Forelimb muscle (tissue), 1 donor: ENCODE results near the gene INCENP. TPM values are rescaled to one million over a fixed set of nuclear protein-coding genes. Genes with fewer than 3 reads are reported as not detected.

Experiments
- DNase-seq: peaks from one replicate; pipeline ENCODE4 v3.0.0-alpha.2; 2013; ENCODE audit warnings: low read depth
- polyA plus RNA-seq: library from polyadenylated mRNA; unstranded; fragments of 120-200 nt; gene quantifications from one replicate; pipeline ENCODE4 v1.2.1, GENCODE V29; 2013; ENCODE audit not compliant: insufficient read length

INCENP gene
- polyA plus RNA-seq, 1 donor = 15.7 TPM

DNA sequence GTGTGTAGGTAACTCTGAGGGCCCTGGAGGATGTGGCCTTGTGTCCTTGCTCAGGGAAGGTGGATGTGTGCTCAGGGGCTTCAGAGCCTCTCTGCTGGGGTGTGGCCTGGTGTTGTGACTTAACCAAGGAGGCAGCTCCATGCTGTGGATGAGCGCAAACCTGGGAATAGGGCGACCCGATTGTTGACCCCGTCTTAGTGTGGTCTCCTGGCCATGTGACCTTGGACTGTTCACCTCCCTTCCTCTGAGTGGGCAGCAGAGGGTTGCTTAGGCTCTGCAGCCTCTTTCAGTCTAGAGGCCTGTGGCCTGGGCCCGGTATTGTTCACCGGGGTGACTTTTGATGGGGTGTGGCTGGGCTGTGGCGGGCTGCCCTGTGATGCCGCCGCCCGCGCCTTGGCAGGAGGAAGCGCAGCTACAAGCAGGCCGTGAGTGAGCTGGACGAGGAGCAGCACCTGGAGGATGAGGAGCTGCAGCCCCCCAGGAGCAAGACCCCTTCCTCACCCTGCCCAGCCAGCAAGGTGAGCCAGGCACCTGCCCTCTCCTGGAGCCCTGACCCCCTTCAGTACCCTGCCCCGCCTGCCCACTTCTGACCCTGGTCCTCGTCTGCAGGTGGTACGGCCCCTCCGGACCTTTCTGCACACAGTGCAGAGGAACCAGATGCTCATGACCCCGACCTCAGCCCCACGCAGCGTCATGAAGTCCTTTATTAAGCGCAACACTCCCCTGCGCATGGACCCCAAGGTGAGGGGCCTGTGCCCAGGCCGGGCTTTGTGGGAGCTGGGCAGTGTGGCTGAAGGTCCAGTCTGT lies 16.7 kb downstream of the INCENP start:
- DNase-seq = no peak

DNA sequence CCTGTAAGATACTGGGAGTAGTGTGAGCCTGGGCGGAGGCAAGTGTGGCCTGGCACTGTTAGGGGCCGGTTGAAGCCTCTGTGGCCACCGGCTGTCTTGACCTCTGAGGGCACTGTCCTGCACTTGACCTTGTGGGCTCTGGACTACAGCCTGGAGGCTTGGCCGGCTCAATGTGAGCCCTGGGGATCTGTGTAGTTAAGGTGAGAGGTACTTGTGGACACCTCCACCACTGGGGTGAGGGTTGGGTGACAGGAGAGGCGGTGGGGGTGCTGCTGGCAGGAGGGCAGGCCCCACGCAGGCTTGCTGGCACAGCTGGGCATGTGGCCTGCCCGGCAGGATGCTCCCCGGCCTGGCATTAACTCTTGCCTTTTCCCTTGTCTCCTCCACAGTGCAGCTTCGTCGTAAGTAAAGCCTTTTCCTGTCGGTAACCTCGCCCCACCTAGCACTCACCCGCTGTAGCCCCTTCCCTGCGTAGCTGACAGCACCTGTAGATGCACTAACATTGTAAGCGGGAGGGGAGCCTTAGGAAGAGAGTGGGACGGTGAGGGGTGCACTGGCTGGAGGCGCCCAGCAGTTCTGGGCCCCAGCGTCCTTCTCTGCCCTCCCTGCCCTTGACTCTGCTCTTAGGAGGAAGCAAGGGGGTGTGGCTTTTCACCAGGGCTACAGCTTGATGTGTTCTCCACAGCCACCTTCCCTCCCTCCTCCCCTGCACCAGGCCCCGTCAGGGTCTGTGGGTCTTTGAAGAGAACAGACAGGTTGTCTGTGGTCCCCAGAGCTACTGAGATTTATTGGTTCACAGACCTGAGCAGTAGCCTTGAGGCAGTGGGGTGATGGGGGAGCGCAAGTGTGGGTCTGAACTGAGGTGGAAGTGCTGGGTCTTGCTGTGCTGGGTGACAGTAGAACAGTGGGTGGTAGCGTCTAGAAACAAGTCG lies 17.6 kb downstream of the INCENP start:
- DNase-seq = no peak

DNA sequence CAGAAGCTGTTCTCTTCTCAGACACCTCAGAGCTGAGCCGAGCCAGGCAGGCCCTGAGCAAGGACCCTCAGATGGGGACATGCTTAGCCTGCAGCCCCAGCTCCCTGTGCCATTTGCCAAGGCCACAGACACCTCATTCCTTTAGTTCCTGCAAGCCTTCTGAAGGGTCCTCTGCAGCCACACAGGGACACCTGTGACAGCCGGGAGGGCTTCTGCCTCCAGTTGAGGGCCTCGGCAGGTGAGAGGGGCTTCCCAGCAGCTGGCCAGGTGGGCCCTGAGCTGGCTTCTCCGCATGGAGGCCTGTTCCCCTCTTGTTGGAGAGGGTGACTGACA lies 18.2 kb downstream of the INCENP start:
- no peak for DNase-seq

DNA sequence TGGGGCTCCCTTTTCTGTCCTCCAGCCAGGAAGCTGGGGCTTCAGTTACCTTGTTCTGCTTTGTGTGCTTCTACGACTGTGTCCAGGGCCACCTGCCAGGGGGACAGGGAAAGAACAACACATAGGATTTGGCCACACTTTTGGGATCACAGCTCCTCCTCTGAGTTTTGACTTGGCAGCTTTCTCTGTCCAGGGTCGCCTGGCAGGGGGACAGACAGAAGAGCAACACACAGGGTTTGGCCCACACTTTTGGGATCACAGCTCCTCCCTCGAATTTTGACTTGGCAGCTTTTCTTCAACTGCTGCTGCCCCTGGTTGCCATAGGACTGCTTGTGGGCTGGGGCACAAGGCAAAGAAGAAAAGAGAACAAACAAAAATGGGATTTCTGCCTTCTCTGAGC lies 19.1 kb downstream of the INCENP start:
- no peak for DNase-seq

DNA sequence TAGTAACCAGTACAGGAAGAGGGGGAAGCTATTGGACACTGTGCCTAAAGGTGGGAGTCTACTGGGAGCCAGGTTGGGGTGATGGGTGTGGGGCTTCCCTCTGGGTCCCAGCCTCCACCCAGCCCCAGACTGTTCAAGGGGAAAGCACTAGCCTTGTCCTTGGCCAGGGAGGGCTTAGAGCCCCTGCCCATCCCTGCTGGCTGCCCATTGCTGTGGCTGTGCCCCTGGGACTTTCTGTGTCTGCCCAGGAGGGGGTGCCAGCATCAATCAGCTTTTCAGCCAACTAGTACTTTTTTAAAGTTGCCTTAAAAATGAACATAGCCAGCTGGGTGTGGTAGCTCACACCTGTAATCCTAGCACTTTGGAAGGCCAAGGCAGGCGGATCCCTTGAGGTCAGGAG lies 19.9 kb downstream of the INCENP start:
- DNase-seq = no peak

DNA sequence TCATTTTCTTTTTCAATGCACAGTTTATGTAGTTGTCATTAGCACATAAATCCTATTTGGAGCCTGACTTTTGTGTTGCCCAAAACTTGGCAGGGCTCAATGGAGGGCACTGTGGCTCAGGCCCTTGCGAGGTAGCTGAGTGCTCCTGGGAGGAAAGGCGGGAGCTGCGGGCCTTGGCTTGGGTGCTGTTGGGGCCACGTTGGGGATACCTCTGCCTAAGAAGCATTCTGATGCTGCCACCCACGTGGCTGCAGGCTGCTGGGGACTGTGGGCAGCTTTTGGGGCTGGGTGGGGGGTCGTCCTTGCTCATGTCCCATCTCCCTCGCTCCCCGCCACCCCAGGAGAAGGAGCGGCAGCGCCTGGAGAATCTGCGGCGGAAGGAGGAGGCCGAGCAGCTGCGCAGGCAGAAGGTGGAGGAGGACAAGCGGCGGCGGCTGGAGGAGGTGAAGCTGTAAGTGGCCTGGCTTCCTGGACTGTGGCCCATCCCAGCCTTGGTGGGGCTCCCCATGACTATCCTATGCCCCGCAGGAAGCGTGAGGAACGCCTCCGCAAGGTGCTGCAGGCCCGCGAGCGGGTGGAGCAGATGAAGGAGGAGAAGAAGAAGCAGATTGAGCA lies 20.9 kb downstream of the INCENP start:
- DNase-seq = no peak

DNA sequence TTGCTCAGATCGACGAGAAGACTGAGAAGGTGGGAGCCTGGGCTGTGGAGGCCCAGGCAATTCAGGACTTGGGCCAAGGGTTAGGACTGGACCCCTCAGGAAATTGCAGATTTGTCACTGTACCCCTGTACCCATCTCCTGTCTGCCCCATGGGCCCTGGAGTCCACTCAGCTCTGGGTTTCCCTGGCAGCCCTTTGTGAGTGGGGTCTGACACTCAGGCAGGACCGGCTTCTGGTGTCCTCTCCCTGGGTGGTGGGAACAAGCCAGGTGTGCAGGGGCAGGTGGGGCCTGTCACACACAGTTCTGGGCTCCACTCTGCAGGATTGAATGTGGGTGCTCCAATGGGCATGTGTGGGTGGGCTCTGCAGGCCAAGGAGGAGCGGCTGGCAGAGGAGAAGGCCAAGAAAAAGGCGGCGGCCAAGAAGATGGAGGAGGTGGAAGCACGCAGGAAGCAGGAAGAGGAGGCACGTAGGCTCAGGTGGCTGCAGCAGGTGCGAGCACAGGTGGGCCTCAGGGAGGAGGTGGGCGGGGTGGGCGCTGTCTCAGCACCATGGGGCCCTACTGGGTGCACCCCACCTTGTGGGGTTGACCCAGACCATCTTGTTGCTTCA lies 21.6 kb downstream of the INCENP start:
- no peak for DNase-seq

DNA sequence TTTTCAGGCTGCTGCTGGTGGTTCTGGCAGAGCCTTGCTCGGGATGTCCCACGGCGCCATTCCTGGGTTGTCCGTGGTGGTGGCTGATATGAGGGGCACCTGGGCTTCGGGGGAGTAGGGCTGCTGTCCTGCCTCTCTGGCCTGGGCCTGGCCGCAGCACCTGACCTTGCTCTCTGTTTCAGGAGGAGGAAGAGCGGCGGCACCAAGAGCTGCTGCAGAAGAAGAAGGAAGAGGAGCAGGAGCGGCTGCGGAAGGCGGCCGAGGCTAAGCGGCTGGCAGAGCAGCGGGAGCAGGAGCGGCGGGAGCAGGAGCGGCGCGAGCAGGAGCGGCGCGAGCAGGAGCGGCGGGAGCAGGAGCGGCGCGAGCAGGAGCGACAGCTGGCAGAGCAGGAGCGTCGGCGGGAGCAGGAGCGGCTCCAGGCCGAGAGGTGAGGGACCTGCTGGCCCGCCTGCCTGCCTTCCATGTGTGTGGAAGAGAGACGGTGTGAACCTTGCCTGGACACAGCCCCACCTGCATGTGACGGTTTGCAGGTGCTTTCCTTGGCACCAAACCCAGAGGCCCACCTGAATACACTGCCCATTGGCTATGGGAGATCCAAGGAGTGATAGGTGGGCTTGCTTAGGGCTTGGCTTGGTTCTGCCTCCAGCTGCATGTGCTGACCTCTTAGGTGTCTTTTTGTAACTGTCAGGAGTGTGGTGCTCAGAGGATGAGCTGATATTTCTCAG lies 22.8 kb downstream of the INCENP start:
- no peak for DNase-seq

DNA sequence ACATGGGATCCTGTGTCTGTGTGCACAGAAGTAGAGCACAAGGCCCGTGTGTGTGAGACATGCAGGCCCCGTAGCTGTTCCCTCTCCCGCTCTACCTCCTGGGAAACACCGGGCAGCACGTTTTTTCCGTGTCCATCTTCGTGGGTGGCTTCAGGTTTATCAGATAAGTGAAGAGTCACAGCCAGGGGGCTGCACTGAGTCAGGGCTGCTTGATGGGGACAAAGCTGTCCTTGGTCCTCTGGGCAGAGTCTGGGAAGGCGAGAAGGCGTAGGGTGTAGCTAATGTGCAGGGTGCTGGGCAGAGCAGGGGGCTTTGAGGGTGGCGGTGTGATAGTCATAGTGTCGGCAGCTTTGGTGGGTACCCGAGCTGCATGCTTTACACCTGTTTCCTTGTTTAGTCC lies 23.7 kb downstream of the INCENP start:
- DNase-seq = no peak

DNA sequence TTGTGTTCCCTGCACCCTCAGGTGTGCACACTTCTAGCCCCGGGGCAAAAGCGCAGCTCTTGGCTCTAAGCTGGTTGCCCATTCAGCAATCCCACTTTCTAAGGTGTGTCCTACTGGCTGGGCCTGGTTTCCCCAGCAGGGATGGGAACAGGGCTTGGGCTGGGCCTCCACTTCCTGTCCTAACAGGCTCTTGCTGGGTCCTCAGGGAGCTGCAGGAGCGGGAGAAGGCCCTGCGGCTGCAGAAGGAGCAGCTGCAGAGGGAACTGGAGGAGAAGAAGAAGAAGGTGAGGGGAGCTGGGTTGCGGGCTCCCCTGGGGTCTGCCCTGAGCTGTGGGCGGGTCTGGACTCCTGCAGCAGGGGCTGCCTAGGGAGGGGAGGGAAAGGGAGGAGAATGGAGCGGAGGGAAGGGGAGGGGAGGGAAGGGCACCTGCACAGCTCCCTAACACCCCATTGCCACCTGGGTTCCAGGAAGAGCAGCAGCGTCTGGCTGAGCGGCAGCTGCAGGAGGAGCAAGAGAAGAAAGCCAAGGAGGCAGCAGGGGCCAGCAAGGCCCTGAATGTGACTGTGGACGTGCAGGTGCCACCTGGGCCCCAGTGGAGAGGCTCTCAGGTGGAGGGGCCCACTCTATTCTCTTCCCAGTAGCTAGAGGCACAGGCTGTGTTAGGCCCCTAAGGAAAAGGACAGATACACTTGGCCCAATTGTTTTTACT lies 24.6 kb downstream of the INCENP start:
- no peak for DNase-seq

DNA sequence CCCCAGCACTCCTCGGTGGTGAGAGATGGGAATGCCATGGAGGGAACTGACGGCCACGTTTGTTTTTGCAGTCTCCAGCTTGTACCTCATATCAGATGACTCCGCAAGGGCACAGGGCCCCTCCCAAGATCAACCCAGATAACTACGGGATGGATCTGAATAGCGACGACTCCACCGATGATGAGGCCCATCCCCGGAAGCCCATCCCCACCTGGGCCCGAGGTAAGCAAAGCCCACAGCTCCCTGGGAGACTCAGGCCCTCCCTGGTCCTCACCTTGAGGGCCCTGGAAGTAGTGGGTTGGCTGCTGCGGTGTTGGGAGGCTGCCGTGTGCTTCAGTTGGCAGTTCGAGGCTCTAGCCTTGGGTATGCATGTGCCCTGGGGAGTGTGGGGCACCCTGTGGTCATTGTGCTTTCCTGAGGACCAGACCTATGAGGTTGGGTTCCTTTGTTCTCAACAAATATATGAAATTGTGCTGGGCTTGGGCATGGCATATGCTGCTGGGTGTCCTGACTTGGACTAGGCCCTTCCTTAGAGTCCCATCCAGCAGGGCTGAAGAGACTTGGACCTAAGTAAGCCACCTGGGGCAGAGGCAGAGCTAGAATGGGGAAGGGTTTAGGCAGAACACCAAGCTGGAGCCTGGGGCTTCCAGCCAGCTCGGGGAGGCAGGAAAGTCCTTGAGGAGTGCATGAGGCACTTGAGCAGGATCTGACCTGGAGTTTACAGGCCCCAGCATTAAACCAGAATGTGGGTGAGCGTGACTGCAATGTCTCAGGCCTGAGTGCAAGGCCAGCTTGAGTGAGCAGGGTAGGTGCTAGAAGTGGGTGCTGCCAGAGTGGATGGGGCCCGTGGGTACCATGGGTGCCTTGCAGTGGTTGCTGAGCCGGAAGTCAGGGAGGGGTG lies 26.4 kb downstream of the INCENP start:
- DNase-seq = no peak

DNA sequence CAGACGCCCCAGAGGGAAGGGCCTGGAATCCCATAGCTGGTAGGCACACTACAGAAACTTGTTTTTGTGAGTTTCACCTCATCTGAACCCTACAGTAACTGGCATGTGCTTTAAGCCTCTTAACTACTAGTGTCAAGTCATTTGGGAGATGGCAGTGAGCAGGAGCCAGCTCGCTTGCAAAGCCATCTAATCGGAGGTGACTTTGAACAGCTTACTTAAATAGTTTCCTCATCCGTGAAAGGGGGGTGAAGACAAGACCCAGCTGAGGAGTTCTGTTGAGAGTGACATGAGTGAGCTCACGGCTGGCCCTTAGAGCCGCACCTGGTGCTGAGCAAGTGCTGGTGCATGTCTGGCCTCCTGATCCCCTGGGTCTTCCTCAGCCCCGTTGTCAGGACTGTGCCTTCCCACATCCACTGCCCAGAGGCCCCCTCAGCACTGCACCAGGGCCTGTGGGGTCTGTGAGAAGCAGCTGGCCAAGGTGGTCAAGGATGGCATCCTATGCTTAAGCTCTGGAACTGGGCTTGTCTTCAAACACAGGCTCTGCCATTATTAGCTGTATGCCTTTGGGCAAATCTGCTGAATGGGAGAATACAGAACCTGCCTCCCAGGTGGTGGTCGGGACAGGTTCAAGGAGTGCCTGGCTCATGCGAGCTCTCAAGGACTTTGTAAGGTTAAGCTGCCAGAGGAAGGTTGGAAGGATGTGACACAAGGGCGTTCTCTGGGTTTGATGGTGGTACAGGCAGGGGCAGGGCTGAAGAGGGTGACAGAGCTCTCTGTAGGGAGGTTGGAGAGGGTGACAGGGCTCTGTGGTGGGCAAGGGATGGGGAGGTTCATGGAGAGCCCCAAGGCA lies 27.3 kb downstream of the INCENP start:
- no peak for DNase-seq

DNA sequence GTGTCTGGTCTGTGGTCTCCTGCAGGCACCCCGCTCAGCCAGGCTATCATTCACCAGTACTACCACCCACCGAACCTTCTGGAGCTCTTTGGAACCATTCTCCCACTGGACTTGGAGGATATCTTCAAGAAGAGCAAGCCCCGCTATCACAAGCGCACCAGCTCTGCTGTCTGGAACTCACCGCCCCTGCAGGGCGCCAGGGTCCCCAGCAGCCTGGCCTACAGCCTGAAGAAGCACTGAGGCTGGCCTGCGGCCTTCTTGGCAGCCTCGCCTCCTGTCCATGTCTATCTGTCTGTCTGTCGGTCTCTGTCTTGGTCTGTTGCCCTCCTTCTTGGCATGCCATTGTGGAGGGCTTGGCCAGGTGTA lies 27.9 kb downstream of the INCENP start:
- DNase-seq = no peak

DNA sequence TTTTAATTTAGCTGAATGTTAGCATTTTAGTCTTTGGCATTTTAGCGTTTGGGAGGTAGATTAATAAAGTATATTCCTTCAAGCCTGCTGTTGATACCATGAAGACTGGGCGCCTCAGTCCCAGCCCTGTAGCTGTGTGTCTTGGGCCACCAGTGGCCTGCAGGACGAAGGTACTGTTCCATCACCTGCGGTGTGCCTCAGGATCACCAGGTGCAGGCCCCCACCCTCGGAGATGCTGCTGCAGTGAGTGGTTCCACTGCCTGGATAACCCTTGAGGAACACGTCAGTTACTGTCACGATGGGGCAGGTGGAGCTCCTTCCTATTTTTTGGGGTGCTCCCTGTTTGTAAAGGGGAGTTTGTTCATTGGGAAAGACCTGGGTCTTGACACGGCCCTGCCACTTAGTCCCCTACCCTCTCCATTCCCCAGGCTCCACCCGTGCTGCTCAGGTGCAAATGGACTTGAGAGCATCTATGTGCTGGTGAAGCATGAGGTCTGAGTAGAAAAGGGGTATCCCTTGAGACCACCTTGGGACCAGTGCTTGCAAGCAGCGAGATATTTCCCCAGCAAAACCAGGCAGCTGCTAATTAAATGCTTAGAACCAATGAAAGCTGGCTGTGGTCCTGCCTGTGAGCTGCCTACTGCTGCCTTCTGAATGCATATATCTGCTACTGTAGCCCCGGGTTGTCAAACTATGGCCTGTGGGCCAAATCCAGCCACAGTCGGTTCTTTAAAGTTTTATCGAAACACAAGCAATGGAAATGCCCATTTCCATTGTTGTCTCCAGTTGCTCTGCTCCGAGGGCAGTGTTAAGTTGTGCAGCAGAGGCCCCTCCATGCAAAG lies 28.7 kb downstream of the INCENP start:
- no peak for DNase-seq

DNA sequence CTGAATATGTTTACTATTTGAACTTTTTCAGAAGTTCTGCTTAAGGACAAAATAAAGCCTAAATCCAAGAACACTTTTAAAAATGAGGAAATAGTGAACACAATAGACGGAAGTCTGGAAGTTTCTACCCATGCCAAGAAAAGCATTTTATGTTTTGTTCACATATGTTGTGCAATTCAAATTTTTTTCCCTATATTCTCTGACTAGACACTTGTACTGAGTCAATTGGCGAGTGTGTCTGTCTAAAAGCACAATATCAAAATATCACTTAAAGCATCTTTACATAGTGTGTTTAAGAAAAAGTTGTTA lies 29.2 kb downstream of the INCENP start:
- no peak for DNase-seq

DNA sequence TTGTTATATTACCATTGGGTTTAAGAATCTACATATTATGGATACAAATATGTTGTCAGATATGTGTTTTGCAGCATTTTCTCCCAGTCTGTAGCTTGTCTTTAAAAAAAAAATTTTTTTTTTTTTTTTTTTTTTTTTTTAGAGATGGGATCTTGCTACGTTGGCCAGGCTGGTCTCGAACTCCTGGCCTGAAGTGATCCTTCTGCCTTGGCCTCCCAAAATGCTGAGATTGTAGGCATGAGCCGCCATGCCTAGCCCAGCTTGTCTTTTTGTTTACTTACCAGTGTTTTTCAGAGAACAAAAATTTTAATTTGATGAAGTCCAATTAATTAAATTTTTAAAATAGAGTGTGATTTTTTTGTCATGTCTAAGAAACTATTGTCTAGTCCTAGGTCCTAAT lies 29.8 kb downstream of the INCENP start:
- DNase-seq = no peak

DNA sequence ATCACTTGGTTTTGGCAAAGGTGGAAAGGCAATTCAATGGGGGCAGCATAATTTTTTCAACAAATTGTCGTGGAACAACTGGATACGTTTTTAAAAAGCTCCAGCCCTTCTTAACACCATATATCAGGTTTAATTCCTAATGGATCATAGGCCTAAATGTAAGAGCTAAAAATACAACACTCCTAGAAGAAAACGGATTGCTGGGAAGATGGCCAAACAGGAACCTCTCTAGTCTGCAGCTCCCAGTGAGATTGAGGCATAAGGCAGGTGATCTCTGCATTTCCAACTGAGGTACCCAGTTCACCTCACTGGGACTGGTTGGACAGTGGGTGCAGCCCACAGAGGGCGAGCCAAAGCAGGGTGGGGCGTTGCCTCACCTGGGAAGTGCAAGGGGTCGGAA lies 33.8 kb downstream of the INCENP start:
- DNase-seq = no peak

DNA sequence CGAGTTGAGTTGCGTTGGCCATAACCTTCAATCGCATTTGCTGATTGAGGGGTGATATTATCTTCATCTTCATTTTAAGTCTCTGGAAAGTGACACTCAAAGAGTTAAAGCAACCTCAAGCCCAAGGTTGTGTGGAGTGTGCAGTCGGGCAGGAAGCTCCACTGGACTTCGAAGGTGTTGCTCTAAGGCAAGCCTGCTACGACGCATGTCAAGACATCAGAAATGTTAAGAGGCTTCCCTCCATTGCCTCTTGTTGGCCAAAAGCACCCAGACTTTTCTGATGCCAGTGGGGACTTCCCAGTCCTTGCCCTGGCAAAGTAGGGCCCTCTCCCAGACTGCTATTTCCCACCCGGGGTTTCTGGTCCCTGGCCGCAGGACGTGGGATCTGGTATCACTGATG lies 42.6 kb downstream of the INCENP start:
- DNase-seq = no peak
